T1000 (cell line): Measurements from ENCODE around the gene TXNL1.

ENCODE experiments used
- DNase-seq: peaks from one replicate; lab custom pipeline; 2025; ENCODE audit warnings: mixed read lengths; lab: John Stamatoyannopoulos, UW

TXNL1 gene

GRCh38 chr18:56569416-56569815 is 69.0 kb downstream of the TXNL1 start:
- DNase-seq = no peak

GRCh38 chr18:56568986-56569385 is 69.4 kb downstream of the TXNL1 start:
- no peak for DNase-seq

GRCh38 chr18:56565551-56566345 is 72.6 kb downstream of the TXNL1 start:
- no peak for DNase-seq

GRCh38 chr18:56565046-56565445 is 73.3 kb downstream of the TXNL1 start:
- DNase-seq = no peak

GRCh38 chr18:56563568-56563967 is 74.8 kb downstream of the TXNL1 start:
- DNase-seq = no peak

- no peak for DNase-seq
These were observed 75.9 kb downstream of the TXNL1 start for GRCh38 chr18:56562479-56562878.

GRCh38 chr18:56560992-56561391 is 77.4 kb downstream of the TXNL1 start:
- DNase-seq = no peak

- no peak for DNase-seq
These were observed 79.3 kb downstream of the TXNL1 start for GRCh38 chr18:56559044-56559443.

GRCh38 chr18:56556907-56557306 is 81.5 kb downstream of the TXNL1 start:
- DNase-seq = no peak

GRCh38 chr18:56550121-56550520 is 88.3 kb downstream of the TXNL1 start:
- DNase-seq = no peak
